ENCODE results near the gene WDR33. TPM values are rescaled to one million over a fixed set of nuclear protein-coding genes. Genes with fewer than 3 reads are reported as not detected.
"Not testable (repeated sequence)": the region's sequence is repeated elsewhere in the genome, so short reads cannot be mapped to it uniquely, and the experiment has no call there.

Gene WDR33
- total RNA-seq, 4 donors from 2014 or later = 35.2 to 48.0 (median 36.6) TPM

- intact Hi-C loops (cut with DNase I; ENCODE audit: low total_unique reads) = no loop called here
- TF ChIP-seq EP300 (IDR thresholded peaks at IDR 0.05; ENCODE audit: low read depth) (no peak), POLR2A (IDR thresholded peaks at IDR 0.05) (no peak), CTCF (IDR thresholded peaks at IDR 0.05) (no peak), POLR2AphosphoS5 (IDR thresholded peaks at IDR 0.05) (no peak)
- in situ Hi-C loops (cut with MboI; ENCODE audit: low pct_ligation_motif_present in 1 of 4, low pct_unique_long_range_greater_than_20kb in 1 of 4, low sequenced_read_pairs in 3 of 4) = no loop called here
- H3K4me1 ChIP-seq = no peaks in the 10 kb centered on the region
- DNase-seq = no peak
- no peaks in the 10 kb centered on the region for H3K27me3 ChIP-seq
- H3K36me3 ChIP-seq = peaks cover 0 to 50% (median 20%) of the 10 kb centered on the region in 4 donors
- no peak overlapping the region for H3K27ac ChIP-seq
- no peak overlapping the region for H3K4me3 ChIP-seq
- WGBS, 2 donors (ENCODE audit: low coverage in 1 of 2) = 97 to 100% methylated on average over 2 of the region's 2 CpGs
- no peaks in the 10 kb centered on the region for H3K9me3 ChIP-seq
These were observed 51.0 kb downstream of the WDR33 start for GRCh38 chr2:127759931-127760330.

GRCh38 chr2:127754186-127754585 is 56.8 kb downstream of the WDR33 start:
- Histone ChIP-seq H3K27ac (no peak overlapping the region), H3K4me3 (no peak overlapping the region), H3K9me3 (no peaks in the 10 kb centered on the region), H3K36me3 (peaks cover 0 to 6% (median 0%) of the 10 kb centered on the region in 4 donors), H3K4me1 (peaks cover 0 to 4% (median 1%) of the 10 kb centered on the region in 4 donors), H3K27me3 (no peaks in the 10 kb centered on the region)
- TF ChIP-seq POLR2AphosphoS5 (IDR thresholded peaks at IDR 0.05) (no peak), EP300 (IDR thresholded peaks at IDR 0.05; ENCODE audit: low read depth) (no peak), CTCF (IDR thresholded peaks at IDR 0.05) (no peak), POLR2A (IDR thresholded peaks at IDR 0.05) (no peak)
- WGBS, 2 donors (ENCODE audit: low coverage in 1 of 2) = 94% methylated on average over 5 to 8 of the region's 8 CpGs
- in situ Hi-C loops (cut with MboI; ENCODE audit: low pct_ligation_motif_present in 1 of 4, low pct_unique_long_range_greater_than_20kb in 1 of 4, low sequenced_read_pairs in 3 of 4) (no loop called here), intact Hi-C loops (cut with DNase I; ENCODE audit: low total_unique reads) (no loop called here)
- DNase-seq = no peak

- in situ Hi-C loops (cut with MboI; ENCODE audit: low pct_ligation_motif_present in 1 of 4, low pct_unique_long_range_greater_than_20kb in 1 of 4, low sequenced_read_pairs in 3 of 4) = no loop called here
- Histone ChIP-seq H3K27ac (no peak overlapping the region), H3K27me3 (no peaks in the 10 kb centered on the region), H3K9me3 (no peaks in the 10 kb centered on the region), H3K4me3 (no peak overlapping the region), H3K36me3 (peaks cover 0 to 6% (median 0%) of the 10 kb centered on the region in 4 donors), H3K4me1 (peaks cover 0 to 4% (median 1%) of the 10 kb centered on the region in 4 donors)
- no peak for DNase-seq
- TF ChIP-seq EP300 (IDR thresholded peaks at IDR 0.05; ENCODE audit: low read depth) (no peak), POLR2AphosphoS5 (IDR thresholded peaks at IDR 0.05) (no peak), POLR2A (IDR thresholded peaks at IDR 0.05) (no peak), CTCF (IDR thresholded peaks at IDR 0.05) (no peak)
- intact Hi-C loops (cut with DNase I; ENCODE audit: low total_unique reads) = no loop called here
These were observed 57.6 kb downstream of the WDR33 start for GRCh38 chr2:127753374-127753773.

- H3K4me1 ChIP-seq; H3K27me3 ChIP-seq; DNase-seq; intact Hi-C loops (cut with DNase I; ENCODE audit: low total_unique reads); H3K9me3 ChIP-seq; H3K4me3 ChIP-seq; in situ Hi-C loops (cut with MboI; ENCODE audit: low pct_ligation_motif_present in 1 of 4, low pct_unique_long_range_greater_than_20kb in 1 of 4, low sequenced_read_pairs in 3 of 4); H3K36me3 ChIP-seq: not testable (repeated sequence)
- H3K27ac ChIP-seq = peak overlapping the region in 1 of 4 donors; percentile 19
- WGBS, 2 donors (ENCODE audit: low coverage in 1 of 2) = 50 to 79% methylated on average over 3 to 5 of the region's 5 CpGs
These were observed 61.4 kb downstream of the WDR33 start for GRCh38 chr2:127749537-127749936.

- H3K27me3 ChIP-seq = no peaks in the 10 kb centered on the region
- H3K9me3 ChIP-seq = no peaks in the 10 kb centered on the region
- in situ Hi-C loops (cut with MboI; ENCODE audit: low pct_ligation_motif_present in 1 of 4, low pct_unique_long_range_greater_than_20kb in 1 of 4, low sequenced_read_pairs in 3 of 4) = no loop called here
- intact Hi-C loops (cut with DNase I; ENCODE audit: low total_unique reads) = no loop called here
- TF ChIP-seq CTCF (IDR thresholded peaks at IDR 0.05) (no peak), EP300 (IDR thresholded peaks at IDR 0.05; ENCODE audit: low read depth) (no peak), POLR2A (IDR thresholded peaks at IDR 0.05) (no peak), POLR2AphosphoS5 (IDR thresholded peaks at IDR 0.05) (no peak)
- H3K27ac ChIP-seq = no peak overlapping the region
- H3K36me3 ChIP-seq = peaks cover 0 to 9% (median 0%) of the 10 kb centered on the region in 4 donors
- H3K4me3 ChIP-seq = no peak overlapping the region
- DNase-seq = no peak
- 92 to 100% methylated on average over 1 to 5 of the region's 5 CpGs for WGBS, 2 donors (ENCODE audit: low coverage in 1 of 2)
- peaks cover 0 to 4% (median 1%) of the 10 kb centered on the region in 4 donors for H3K4me1 ChIP-seq
These were observed 63.4 kb downstream of the WDR33 start for GRCh38 chr2:127747621-127748020.
